Endodermal cell (in vitro differentiated cells): ENCODE data around the gene TFPI2. TPM values are rescaled to one million over a fixed set of nuclear protein-coding genes. Genes with fewer than 3 reads are reported as not detected.

Experiments
- DNase-seq: peaks from one replicate; pipeline ENCODE4 v3.0.0-alpha.2; 2017
- H3K27ac ChIP-seq: 2 replicates; pipeline ENCODE4 v1.5.1; 2013; ENCODE audit warnings: mild to moderate bottlenecking, low read depth, low read length, moderate library complexity
- H3K27me3 ChIP-seq: 2 replicates; pipeline ENCODE4 v1.6.1; 2013; ENCODE audit warnings: mild to moderate bottlenecking, low read length, moderate library complexity; ENCODE audit not compliant: insufficient read depth, control insufficient read depth, poor library complexity, severe bottlenecking
- H3K36me3 ChIP-seq: 2 replicates; pipeline ENCODE4 v1.7.0; 2013; ENCODE audit warnings: mild to moderate bottlenecking, low read length, moderate library complexity; ENCODE audit not compliant: control insufficient read depth, insufficient read depth
- H3K4me1 ChIP-seq: one replicate; pipeline ENCODE4 v1.7.0; 2013; ENCODE audit warnings: low read length; ENCODE audit not compliant: control insufficient read depth, insufficient read depth
- H3K4me3 ChIP-seq: 2 replicates; pipeline ENCODE4 v1.5.1; 2013; ENCODE audit warnings: mild to moderate bottlenecking, low read length, moderate library complexity
- H3K9ac ChIP-seq: 2 replicates; pipeline ENCODE4 v1.6.1; 2013; ENCODE audit warnings: mild to moderate bottlenecking, low read length, moderate library complexity; ENCODE audit not compliant: poor library complexity, severe bottlenecking; ENCODE audit errors: extremely low read depth
- H3K9me3 ChIP-seq: 2 replicates; pipeline ENCODE4 v1.6.1; 2013; ENCODE audit warnings: mild to moderate bottlenecking, low read length, moderate library complexity; ENCODE audit not compliant: control insufficient read depth
- H3K27ac Mint-ChIP-seq: 2 replicates; pipeline ENCODE4 v1.8.0; 2020; ENCODE audit warnings: mixed read lengths
- H3K27me3 Mint-ChIP-seq: 2 replicates; pipeline ENCODE4 v1.8.0; 2021; ENCODE audit warnings: mild to moderate bottlenecking, mixed read lengths; ENCODE audit not compliant: insufficient read depth
- H3K36me3 Mint-ChIP-seq: 2 replicates; pipeline ENCODE4 v1.8.0; 2020; ENCODE audit warnings: low read depth, mixed read lengths
- H3K4me1 Mint-ChIP-seq: 2 replicates; pipeline ENCODE4 v1.8.0; 2020; ENCODE audit warnings: mixed read lengths
- H3K4me3 Mint-ChIP-seq: 2 replicates; pipeline ENCODE4 v1.8.0; 2020; ENCODE audit warnings: mild to moderate bottlenecking, moderate library complexity, mixed read lengths
- H3K9me3 Mint-ChIP-seq: 2 replicates; pipeline ENCODE4 v1.8.0; 2020; ENCODE audit warnings: mild to moderate bottlenecking, mixed read lengths
- WGBS, 2 experiments: methylation state at CpG; one replicate each; pipeline versions ENCODE4 v1.1.5 to v1.1.7; 2013; ENCODE audit warnings: missing lambda C conversion rate in 2 of 2, mixed read lengths in 1 of 2; ENCODE audit not compliant: insufficient coverage in 1 of 2, insufficient read length in 1 of 2; 5-methylcytosine and 5-hydroxymethylcytosine counted together
- total RNA-seq, 2 donors: library from RNA; stranded (reverse); fragmentation: NEBNext Ultra II Directional in 1 of 2; extraction: Animal tissue kit (Norgen Biotek cat#: 25700) in 1 of 2; gene quantifications; 2 replicates in 1 of 2; 3 replicates in 1 of 2; pipeline ENCODE4 v1.2.1, GENCODE V29; 2021
- TF ChIP-seq, protein P1 (sequence below): fragments of 200-600 bp; sonication (generic); conservative IDR thresholded peaks from 2 replicates; pipeline ENCODE4 v1.5.0; 2021; ENCODE audit warnings: antibody characterized with exemption, mild to moderate bottlenecking

Gene TFPI2
- total RNA-seq, 2 donors from 2014 or later: 2.3 to 3.1 TPM

DNA sequence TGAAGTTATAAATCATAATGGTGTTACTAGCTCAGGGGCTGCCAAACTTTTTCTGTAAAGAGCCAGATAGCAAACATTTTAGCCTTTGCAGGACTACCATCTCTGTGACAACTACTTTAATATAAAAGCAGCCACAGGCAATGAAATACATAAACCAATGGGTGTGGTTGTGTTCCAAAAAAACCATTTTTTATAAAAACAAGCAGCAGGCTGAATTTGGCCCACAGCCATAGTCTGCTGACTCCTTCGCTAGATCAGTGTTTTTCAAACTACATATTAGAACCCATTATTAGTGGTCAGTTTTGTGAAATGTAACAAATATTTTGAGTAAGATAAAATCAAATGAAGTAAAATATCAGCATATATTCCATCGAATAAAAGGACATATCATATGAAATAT is 44.5 kb upstream of the TFPI2 start:
- WGBS, 2 experiments: 93% methylated on average over 2 of the region's 2 CpGs; no CpG with 5 or more reads in 1 of the 2 experiments

DNA sequence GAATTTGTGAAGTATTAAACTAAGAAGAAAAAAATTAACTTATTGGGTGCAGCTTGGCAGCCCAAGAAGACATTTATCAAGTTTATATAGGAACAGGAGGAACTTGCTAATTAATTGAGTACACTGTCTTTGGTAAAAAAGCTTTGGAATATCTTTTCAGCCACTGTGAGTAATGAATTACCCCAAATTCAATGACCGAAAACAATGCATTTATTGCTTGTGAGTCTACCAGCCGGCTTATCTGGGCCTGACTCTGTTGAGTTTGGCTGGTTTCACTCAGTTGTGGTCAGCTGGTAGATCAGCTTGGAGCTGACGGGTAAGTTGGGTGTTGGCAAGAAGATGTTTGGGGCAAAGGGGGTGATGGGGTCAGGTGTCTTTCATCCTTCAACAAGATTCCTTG is 42.6 kb upstream of the TFPI2 start:
- Histone ChIP-seq H3K36me3 (no peaks in the 10 kb centered on the region), H3K27ac (no peak overlapping the region), H3K9ac (no peak overlapping the region), H3K27me3 (no peaks in the 10 kb centered on the region), H3K4me1 (no peaks in the 10 kb centered on the region), H3K9me3 (no peaks in the 10 kb centered on the region), H3K4me3 (no peak overlapping the region)
- 91 to 100% methylated on average over 2 to 3 of the region's 3 CpGs for WGBS, 2 experiments
- no peaks in the 10 kb centered on the region for H3K4me1 Mint-ChIP-seq
- H3K9me3 Mint-ChIP-seq: no peaks in the 10 kb centered on the region
- no peak overlapping the region for H3K4me3 Mint-ChIP-seq
- H3K36me3 Mint-ChIP-seq: no peaks in the 10 kb centered on the region
- TF ChIP-seq, protein P1, sequence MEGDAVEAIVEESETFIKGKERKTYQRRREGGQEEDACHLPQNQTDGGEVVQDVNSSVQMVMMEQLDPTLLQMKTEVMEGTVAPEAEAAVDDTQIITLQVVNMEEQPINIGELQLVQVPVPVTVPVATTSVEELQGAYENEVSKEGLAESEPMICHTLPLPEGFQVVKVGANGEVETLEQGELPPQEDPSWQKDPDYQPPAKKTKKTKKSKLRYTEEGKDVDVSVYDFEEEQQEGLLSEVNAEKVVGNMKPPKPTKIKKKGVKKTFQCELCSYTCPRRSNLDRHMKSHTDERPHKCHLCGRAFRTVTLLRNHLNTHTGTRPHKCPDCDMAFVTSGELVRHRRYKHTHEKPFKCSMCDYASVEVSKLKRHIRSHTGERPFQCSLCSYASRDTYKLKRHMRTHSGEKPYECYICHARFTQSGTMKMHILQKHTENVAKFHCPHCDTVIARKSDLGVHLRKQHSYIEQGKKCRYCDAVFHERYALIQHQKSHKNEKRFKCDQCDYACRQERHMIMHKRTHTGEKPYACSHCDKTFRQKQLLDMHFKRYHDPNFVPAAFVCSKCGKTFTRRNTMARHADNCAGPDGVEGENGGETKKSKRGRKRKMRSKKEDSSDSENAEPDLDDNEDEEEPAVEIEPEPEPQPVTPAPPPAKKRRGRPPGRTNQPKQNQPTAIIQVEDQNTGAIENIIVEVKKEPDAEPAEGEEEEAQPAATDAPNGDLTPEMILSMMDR: no peak
- peaks cover 2% of the 10 kb centered on the region for H3K27me3 Mint-ChIP-seq
- DNase-seq: no peak
- H3K27ac Mint-ChIP-seq: no peak overlapping the region

More for the DNA sequence above, 44.5 kb upstream of the TFPI2 start:
- Mint-ChIP-seq H3K27me3 (peaks cover under 1% of the 10 kb centered on the region), H3K36me3 (no peaks in the 10 kb centered on the region), H3K27ac (no peak overlapping the region), H3K9me3 (no peaks in the 10 kb centered on the region), H3K4me1 (no peaks in the 10 kb centered on the region), H3K4me3 (no peak overlapping the region)
- TF ChIP-seq, protein P1: no peak
- Histone ChIP-seq H3K4me1 (no peaks in the 10 kb centered on the region), H3K36me3 (no peaks in the 10 kb centered on the region), H3K27ac (no peak overlapping the region), H3K27me3 (no peaks in the 10 kb centered on the region), H3K4me3 (no peak overlapping the region), H3K9me3 (no peaks in the 10 kb centered on the region), H3K9ac (no peak overlapping the region)
- DNase-seq: no peak

DNA sequence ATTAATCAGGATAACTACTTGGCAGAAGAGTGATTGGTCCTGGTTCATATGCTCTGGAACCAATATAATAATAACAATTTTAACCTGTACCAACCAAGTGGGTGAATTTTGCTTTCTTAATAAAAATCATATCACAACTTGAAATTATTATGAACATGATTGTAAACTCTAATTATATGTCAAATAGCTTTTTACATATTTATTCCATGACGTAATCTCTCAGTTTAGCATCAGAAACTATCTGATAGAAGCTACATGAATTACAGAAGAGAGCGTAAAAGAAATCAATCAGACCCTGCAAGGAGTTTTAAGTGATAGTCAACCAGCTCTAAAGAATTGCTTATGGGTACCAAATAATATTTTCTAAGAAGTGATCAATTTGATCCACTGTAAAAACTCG is 41.1 kb upstream of the TFPI2 start:
- no peak overlapping the region for H3K27ac ChIP-seq
- WGBS, 2 experiments: 86 to 95% methylated on average over 2 to 3 of the region's 3 CpGs
- no peaks in the 10 kb centered on the region for H3K36me3 ChIP-seq
- no peak overlapping the region for H3K4me3 ChIP-seq
- no peaks in the 10 kb centered on the region for H3K27me3 ChIP-seq
- TF ChIP-seq, protein P1: no peak
- no peak overlapping the region for H3K27ac Mint-ChIP-seq
- no peaks in the 10 kb centered on the region for H3K4me1 Mint-ChIP-seq
- H3K9me3 Mint-ChIP-seq: no peaks in the 10 kb centered on the region
- no peak overlapping the region for H3K4me3 Mint-ChIP-seq
- no peaks in the 10 kb centered on the region for H3K4me1 ChIP-seq
- no peak for DNase-seq
- peaks cover 2% of the 10 kb centered on the region for H3K27me3 Mint-ChIP-seq
- H3K9ac ChIP-seq: no peak overlapping the region
- no peaks in the 10 kb centered on the region for H3K36me3 Mint-ChIP-seq
- no peaks in the 10 kb centered on the region for H3K9me3 ChIP-seq
